ENCODE measurements around the gene RBBP5. TPM values are rescaled to one million over a fixed set of nuclear protein-coding genes. Genes with fewer than 3 reads are reported as not detected.

RBBP5 gene
- total RNA-seq, 1 donor from 2014 or later, result 19.2 TPM

GRCh38 chr1:205043866-205044265, 77.9 kb downstream of the RBBP5 start:
- no peaks in the 10 kb centered on the region for H3K9me3 Mint-ChIP-seq
- H3K27ac Mint-ChIP-seq, result no peak overlapping the region
- intact Hi-C loops (cut with micrococcal nuclease), result no loop called here
- DNase-seq (ENCODE audit: low spot score), result no peak
- H3K27me3 Mint-ChIP-seq (ENCODE audit: low read depth), result peaks cover 46% of the 10 kb centered on the region
- H3K4me1 Mint-ChIP-seq (ENCODE audit: low read depth), result no peaks in the 10 kb centered on the region
- H3K36me3 Mint-ChIP-seq (ENCODE audit: low read depth), result no peaks in the 10 kb centered on the region
- no peak overlapping the region for H3K4me3 Mint-ChIP-seq (ENCODE audit: low read depth)

- Mint-ChIP-seq H3K9me3 (no peaks in the 10 kb centered on the region), H3K4me3 (ENCODE audit: low read depth) (no peak within 1 kb of the TSS), H3K4me1 (ENCODE audit: low read depth) (no peaks in the 10 kb centered on the region), H3K36me3 (ENCODE audit: low read depth) (no peaks in the 10 kb centered on the region), H3K27ac (no peak within 1 kb of the TSS), H3K27me3 (ENCODE audit: low read depth) (peaks cover 46% of the 10 kb centered on the region)
- intact Hi-C loops (cut with micrococcal nuclease), result no loop called here
- DNase-seq (ENCODE audit: low spot score), result no peak
Observed at GRCh38 chr1:205042911-205043806, 78.6 kb downstream of the RBBP5 start, which contains the start of gene CNTN2. TSS of gene CNTN2 (plus strand) at chr1:205043212. CDS start at chr1:205053186, 9,974 bp downstream.

GRCh38 chr1:205041998-205042910, 79.5 kb downstream of the RBBP5 start:
- no peak for DNase-seq (ENCODE audit: low spot score)
- Mint-ChIP-seq H3K27ac (no peak overlapping the region), H3K27me3 (ENCODE audit: low read depth) (peaks cover 46% of the 10 kb centered on the region), H3K36me3 (ENCODE audit: low read depth) (no peaks in the 10 kb centered on the region), H3K9me3 (no peaks in the 10 kb centered on the region), H3K4me3 (ENCODE audit: low read depth) (no peak overlapping the region), H3K4me1 (ENCODE audit: low read depth) (no peaks in the 10 kb centered on the region)
- intact Hi-C loops (cut with micrococcal nuclease), result no loop called here

GRCh38 chr1:205041001-205041715, 80.6 kb downstream of the RBBP5 start:
- no peaks in the 10 kb centered on the region for H3K9me3 Mint-ChIP-seq
- no peak for DNase-seq (ENCODE audit: low spot score)
- no peak overlapping the region for H3K4me3 Mint-ChIP-seq (ENCODE audit: low read depth)
- H3K27me3 Mint-ChIP-seq (ENCODE audit: low read depth), result peaks cover 51% of the 10 kb centered on the region
- no peak overlapping the region for H3K27ac Mint-ChIP-seq
- intact Hi-C loops (cut with micrococcal nuclease), result no loop called here
- no peaks in the 10 kb centered on the region for H3K36me3 Mint-ChIP-seq (ENCODE audit: low read depth)
- no peaks in the 10 kb centered on the region for H3K4me1 Mint-ChIP-seq (ENCODE audit: low read depth)

- no peaks in the 10 kb centered on the region for H3K36me3 Mint-ChIP-seq (ENCODE audit: low read depth)
- H3K4me1 Mint-ChIP-seq (ENCODE audit: low read depth), result no peaks in the 10 kb centered on the region
- no peak overlapping the region for H3K27ac Mint-ChIP-seq
- intact Hi-C loops (cut with micrococcal nuclease), result no loop called here
- DNase-seq (ENCODE audit: low spot score), result no peak
- peaks cover 36% of the 10 kb centered on the region for H3K27me3 Mint-ChIP-seq (ENCODE audit: low read depth)
- no peaks in the 10 kb centered on the region for H3K9me3 Mint-ChIP-seq
- no peak overlapping the region for H3K4me3 Mint-ChIP-seq (ENCODE audit: low read depth)
Observed at GRCh38 chr1:205038132-205038786, 83.5 kb downstream of the RBBP5 start.

GRCh38 chr1:205037539-205037938, 84.2 kb downstream of the RBBP5 start:
- no peak for DNase-seq (ENCODE audit: low spot score)
- intact Hi-C loops (cut with micrococcal nuclease), result no loop called here
- H3K27me3 Mint-ChIP-seq (ENCODE audit: low read depth), result peaks cover 33% of the 10 kb centered on the region
- H3K4me3 Mint-ChIP-seq (ENCODE audit: low read depth), result no peak overlapping the region
- no peaks in the 10 kb centered on the region for H3K4me1 Mint-ChIP-seq (ENCODE audit: low read depth)
- no peaks in the 10 kb centered on the region for H3K9me3 Mint-ChIP-seq
- no peaks in the 10 kb centered on the region for H3K36me3 Mint-ChIP-seq (ENCODE audit: low read depth)
- H3K27ac Mint-ChIP-seq, result no peak overlapping the region

Other genes starting within 250 kb of the RBBP5 start
- not detected in 2 replicates for gene CNTN2, start 78.8 kb downstream of the RBBP5 start, total RNA-seq
- 3.2 and 3.3 TPM in 2 replicates for gene TMEM81, start 37.5 kb downstream of the RBBP5 start, total RNA-seq
- gene DSTYK, start 89.7 kb upstream of the RBBP5 start, total RNA-seq, result 27.3 and 28.6 TPM in 2 replicates
- gene TMCC2, start 106.0 kb upstream of the RBBP5 start, total RNA-seq, result 13.4 and 14.0 TPM in 2 replicates
- 0.41 and 0.44 TPM in 2 replicates for gene NUAK2, start 199.8 kb upstream of the RBBP5 start, total RNA-seq
- gene KLHDC8A, start 234.9 kb upstream of the RBBP5 start, total RNA-seq, result not detected in 2 replicates

Data from activated T-helper 2 cell treated with anti-CD3 and anti-CD28 coated beads, Interferon-gamma antibody, Interleukin-2, Interleukin-4, amounts not matched to agents 10 μg/mL and 5 μg/mL and 100 μg/mL, durations not matched to agents 14 hours and 24 hours and 36 hours (primary cell).